ENCODE measurements around the gene PPP3R1. TPM values are rescaled to one million over a fixed set of nuclear protein-coding genes. Genes with fewer than 3 reads are reported as not detected.
A peak's percentile ranks its signal among the peaks of the same experiment; 100 is the strongest.

PPP3R1 gene
- total RNA-seq, 5 donors from 2014 or later (not counting 1 experiment from before 2014, with no cell fraction given): 53.2 to 65.0 (median 57.7) TPM

DNA sequence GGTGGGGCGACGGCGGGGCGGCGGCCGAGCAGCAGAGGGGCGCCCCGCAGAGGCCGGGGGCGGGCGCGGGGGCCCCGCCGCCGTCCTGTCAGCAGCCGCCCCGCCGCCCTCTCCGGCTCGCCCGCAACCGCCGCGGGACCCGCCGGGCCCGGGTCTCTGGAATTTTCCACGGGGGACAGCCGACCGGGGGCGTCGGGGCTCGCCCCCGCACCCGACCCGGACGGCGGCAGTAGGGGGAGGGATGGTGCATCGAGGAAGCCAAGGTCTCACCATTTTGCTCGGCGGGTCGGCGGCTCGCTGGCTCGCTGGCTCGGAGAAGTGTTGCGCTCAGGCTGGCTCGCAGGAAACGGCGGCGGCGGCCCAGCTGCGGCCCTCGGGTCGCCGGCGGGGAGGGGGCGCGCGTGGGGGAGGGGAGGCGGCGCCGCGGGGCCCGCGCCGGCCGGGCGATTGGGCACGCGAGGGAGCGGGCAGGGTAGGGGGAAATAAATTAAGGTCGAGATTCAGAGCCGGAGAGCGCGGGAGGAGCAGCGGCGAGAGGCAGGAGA, 405 bp downstream of the PPP3R1 start:
- Mint-ChIP-seq H3K4me1 (peaks cover 42 to 56% (median 47%) of the 10 kb centered on the region in 3 donors), H3K27me3 (no peaks in the 10 kb centered on the region), H3K4me3 (peak overlapping the region in 2 of 3 donors; percentile 93 to 94), H3K27ac (peak overlapping the region; percentile 89 to 93), H3K9me3 (no peaks in the 10 kb centered on the region), H3K36me3 (no peaks in the 10 kb centered on the region)
- POLR2A ChIA-PET: interaction anchor here (0.9 to 1.0 kb wide), 2 partner anchors 56 to 94 kb away, joined by 3 to 13 read pairs; no protein-coding TSS in a partner anchor
- ATAC-seq (replicated peaks in 1 of 4): peak in 3 of 4 experiments; percentile 3 to 15 (median 12)
- H3K27ac ChIP-seq (ENCODE audit: low read length): peak overlapping the region; percentile 92
- WGBS (ENCODE audit: insufficient coverage): 0% methylated on average over 69 of the region's 78 CpGs
- peak in 28 of 35 experiments; percentile 9 to 62 (median 30) for DNase-seq
- CTCF ChIA-PET: interaction anchor here (0.6 to 2.3 kb wide), 8 partner anchors 23 to 1891 kb away, joined by 3 to 26 read pairs (median 5); partner anchors contain the start of genes APLF (in 1 of the 2) and FBXO48 (in 1 of the 2)
- H3K36me3 ChIP-seq (ENCODE audit: control insufficient read depth in 2 of 2, extremely low read depth in 1 of 2, insufficient read depth in 1 of 2, low read length in 1 of 2): no peaks in the 10 kb centered on the region
- peaks cover 20 to 50% of the 10 kb centered on the region in 2 experiments for H3K4me1 ChIP-seq (ENCODE audit: control insufficient read depth in 1 of 2, extremely low read depth in 1 of 2, insufficient read depth in 2 of 2, low read length in 2 of 2)
- peak overlapping the region; percentile 72 to 86 for H3K4me3 ChIP-seq (ENCODE audit: control insufficient read depth in 1 of 2, extremely low read depth in 1 of 2, low read length in 1 of 2)
- no peaks in the 10 kb centered on the region for H3K27me3 ChIP-seq (replicated peaks in 1 of 2; ENCODE audit: control insufficient read depth in 2 of 2, extremely low read depth in 1 of 2, insufficient read depth in 2 of 2, low read length in 1 of 2)
- H3K9me3 ChIP-seq: no peaks in the 10 kb centered on the region

DNA sequence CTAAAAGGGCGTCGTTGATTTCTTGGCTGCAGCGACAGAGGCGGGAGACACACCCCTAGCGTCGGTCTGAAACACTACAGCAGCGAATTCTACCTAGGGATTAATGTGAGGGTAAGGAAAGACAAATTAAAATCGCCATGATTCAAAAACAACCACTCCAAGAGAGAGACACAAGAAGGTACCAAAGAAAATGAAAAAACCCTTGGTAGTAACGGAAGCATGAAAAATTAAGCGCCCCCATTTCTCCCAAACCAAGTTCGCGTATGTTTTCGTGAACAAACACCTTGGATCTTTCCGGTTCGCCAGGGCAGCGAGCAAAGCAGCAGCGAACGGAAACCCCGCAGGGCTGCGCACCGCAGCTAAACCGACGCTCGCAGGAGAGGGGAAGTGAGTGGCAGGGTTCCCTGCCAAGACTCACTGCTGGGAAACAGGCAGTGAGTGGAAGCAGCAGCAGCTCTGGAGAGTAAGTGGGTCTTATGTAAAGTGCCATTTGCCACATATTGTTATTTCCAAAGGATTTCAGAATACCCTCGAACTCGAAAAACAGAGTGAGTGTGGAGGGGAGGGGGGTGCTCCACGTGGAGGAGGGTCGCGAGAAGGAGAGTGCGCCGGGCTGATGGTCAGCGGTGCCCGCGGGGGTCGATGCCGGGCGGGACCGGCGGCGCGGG, 1.0 kb downstream of the PPP3R1 start:
- peak overlapping the region; percentile 92 to 95 for H3K27ac Mint-ChIP-seq

DNA sequence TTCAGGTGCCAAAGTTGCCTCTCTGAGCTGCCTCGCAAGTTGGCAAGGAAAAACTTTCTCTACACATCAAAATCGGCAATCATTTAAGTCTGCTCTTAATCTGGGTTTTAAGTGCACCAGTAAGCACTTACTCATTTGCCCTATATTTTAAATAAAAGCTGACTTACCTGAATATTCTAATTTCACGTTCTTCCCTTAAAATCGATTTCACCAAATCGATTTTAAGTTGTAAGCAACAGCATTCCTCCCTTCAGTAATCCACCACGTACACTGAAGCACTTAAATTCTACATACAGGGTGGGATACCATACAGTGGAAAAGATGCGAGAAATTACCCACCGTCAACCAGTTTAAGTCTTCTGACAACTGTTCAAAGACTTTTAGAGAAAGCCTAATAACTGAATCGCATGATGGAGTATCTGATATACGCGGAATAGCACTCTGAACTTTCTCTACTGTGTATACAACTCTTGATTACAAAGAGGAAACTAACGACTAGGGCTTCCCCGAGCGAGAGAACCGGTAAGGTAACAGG, 1.6 kb downstream of the PPP3R1 start:
- peak overlapping the region; percentile 86 to 99 for H3K4me3 ChIP-seq (ENCODE audit: control insufficient read depth in 1 of 2, extremely low read depth in 1 of 2, low read length in 1 of 2)
- ChIA-PET CTCF (interaction anchor here (0.6 to 2.3 kb wide), 15 partner anchors 14 to 189 kb away, joined by 3 to 26 read pairs (median 4); partner anchors contain the start of gene PNO1 (in 1 of the 2)), POLR2A (interaction anchor here (0.6 to 0.9 kb wide), 6 partner anchors 12 to 92 kb away, joined by 3 to 13 read pairs (median 3); no protein-coding TSS in a partner anchor)
- Mint-ChIP-seq H3K4me3 (peak overlapping the region in 2 of 3 donors; percentile 87 to 88), H3K36me3 (no peaks in the 10 kb centered on the region), H3K27ac (peak overlapping the region; percentile 92 to 95), H3K4me1 (peaks cover 34 to 50% (median 41%) of the 10 kb centered on the region in 3 donors), H3K9me3 (no peaks in the 10 kb centered on the region), H3K27me3 (no peaks in the 10 kb centered on the region)
- H3K27me3 ChIP-seq (replicated peaks in 1 of 2; ENCODE audit: control insufficient read depth in 2 of 2, extremely low read depth in 1 of 2, insufficient read depth in 2 of 2, low read length in 1 of 2): no peaks in the 10 kb centered on the region
- no peaks in the 10 kb centered on the region for H3K36me3 ChIP-seq (ENCODE audit: control insufficient read depth in 2 of 2, extremely low read depth in 1 of 2, insufficient read depth in 1 of 2, low read length in 1 of 2)
- H3K27ac ChIP-seq (ENCODE audit: low read length): peak overlapping the region; percentile 92
- DNase-seq: peak in 1 of 35 experiments; percentile 78
- H3K9me3 ChIP-seq: no peaks in the 10 kb centered on the region
- WGBS (ENCODE audit: insufficient coverage): 0% methylated on average over 8 of the region's 15 CpGs
- peak in 1 of 4 experiments; percentile 3 for ATAC-seq (replicated peaks in 1 of 4)
- H3K4me1 ChIP-seq (ENCODE audit: control insufficient read depth in 1 of 2, extremely low read depth in 1 of 2, insufficient read depth in 2 of 2, low read length in 2 of 2): peaks cover 30 to 49% of the 10 kb centered on the region in 2 experiments

More for the DNA sequence above, 1.0 kb downstream of the PPP3R1 start:
- 0% methylated on average over 19 of the region's 41 CpGs for WGBS (ENCODE audit: insufficient coverage)
- Histone ChIP-seq H3K9me3 (no peaks in the 10 kb centered on the region), H3K4me1 (ENCODE audit: control insufficient read depth in 1 of 2, extremely low read depth in 1 of 2, insufficient read depth in 2 of 2, low read length in 2 of 2) (peaks cover 24 to 50% of the 10 kb centered on the region in 2 experiments), H3K4me3 (ENCODE audit: control insufficient read depth in 1 of 2, extremely low read depth in 1 of 2, low read length in 1 of 2) (peak overlapping the region; percentile 86 to 99), H3K36me3 (ENCODE audit: control insufficient read depth in 2 of 2, extremely low read depth in 1 of 2, insufficient read depth in 1 of 2, low read length in 1 of 2) (no peaks in the 10 kb centered on the region), H3K27ac (ENCODE audit: low read length) (peak overlapping the region; percentile 92), H3K27me3 (replicated peaks in 1 of 2; ENCODE audit: control insufficient read depth in 2 of 2, extremely low read depth in 1 of 2, insufficient read depth in 2 of 2, low read length in 1 of 2) (no peaks in the 10 kb centered on the region)
- Mint-ChIP-seq H3K9me3 (no peaks in the 10 kb centered on the region), H3K36me3 (no peaks in the 10 kb centered on the region), H3K4me1 (peaks cover 38 to 56% (median 45%) of the 10 kb centered on the region in 3 donors), H3K27me3 (no peaks in the 10 kb centered on the region), H3K4me3 (peak overlapping the region in 2 of 3 donors; percentile 87 to 88)
- DNase-seq: peak; percentile 52 to 91 (median 78)
- POLR2A ChIA-PET: interaction anchor here (0.6 to 0.9 kb wide), 3 partner anchors 21 to 93 kb away, joined by 3 to 13 read pairs (median 3); no protein-coding TSS in a partner anchor
- peak; percentile 62 to 70 (median 66) for ATAC-seq (replicated peaks in 1 of 4)
- CTCF ChIA-PET: interaction anchor here in 1 of 2 donors (0.6 to 2.3 kb wide), 6 partner anchors 49 to 1891 kb away, joined by 3 to 26 read pairs (median 5); no protein-coding TSS in a partner anchor

DNA sequence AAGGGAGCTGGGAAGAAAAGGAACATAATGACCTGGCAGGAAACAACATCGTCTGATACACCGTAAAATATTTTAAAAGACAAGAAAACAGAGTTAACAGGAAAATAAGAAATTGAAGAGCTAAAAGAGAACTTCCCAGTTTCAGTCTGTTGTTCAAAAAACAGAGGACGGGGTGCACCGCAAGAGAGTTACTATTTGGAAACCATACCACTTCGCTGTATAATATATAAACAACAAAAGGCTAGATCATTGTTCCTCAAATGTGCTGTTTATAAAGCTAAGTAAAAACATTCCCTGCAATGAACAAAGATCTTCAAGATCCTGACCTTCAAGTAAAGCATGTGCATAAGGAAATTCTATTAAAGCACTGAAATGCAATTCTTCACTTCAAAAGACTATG, 2.1 kb downstream of the PPP3R1 start:
- WGBS (ENCODE audit: insufficient coverage): no CpG with 5 or more reads among the region's 5 CpGs
- H3K27ac ChIP-seq (ENCODE audit: low read length): peak overlapping the region; percentile 92
- H3K4me3 Mint-ChIP-seq: peak overlapping the region in 2 of 3 donors; percentile 87 to 88
- H3K27me3 Mint-ChIP-seq: no peaks in the 10 kb centered on the region
- H3K9me3 Mint-ChIP-seq: no peaks in the 10 kb centered on the region
- CTCF ChIA-PET: interaction anchor here (0.6 to 2.3 kb wide), 16 partner anchors 14 to 190 kb away, joined by 3 to 26 read pairs (median 4); partner anchors contain the start of gene PNO1 (in 1 of the 2)
- peaks cover 33 to 45% (median 36%) of the 10 kb centered on the region in 3 donors for H3K4me1 Mint-ChIP-seq
- peak overlapping the region; percentile 92 to 95 for H3K27ac Mint-ChIP-seq
- no peaks in the 10 kb centered on the region for H3K9me3 ChIP-seq
- POLR2A ChIA-PET: interaction anchor here (0.7 to 0.8 kb wide), 3 partner anchors 11 to 65 kb away, joined by 3 to 6 read pairs (median 3); no protein-coding TSS in a partner anchor
- peaks cover 30 to 51% of the 10 kb centered on the region in 2 experiments for H3K4me1 ChIP-seq (ENCODE audit: control insufficient read depth in 1 of 2, extremely low read depth in 1 of 2, insufficient read depth in 2 of 2, low read length in 2 of 2)
- peak in 1 of 35 experiments; percentile 21 for DNase-seq
- H3K36me3 Mint-ChIP-seq: no peaks in the 10 kb centered on the region
- no peaks in the 10 kb centered on the region for H3K27me3 ChIP-seq (replicated peaks in 1 of 2; ENCODE audit: control insufficient read depth in 2 of 2, extremely low read depth in 1 of 2, insufficient read depth in 2 of 2, low read length in 1 of 2)
- H3K4me3 ChIP-seq (ENCODE audit: control insufficient read depth in 1 of 2, extremely low read depth in 1 of 2, low read length in 1 of 2): peak overlapping the region; percentile 86 to 99
- no peaks in the 10 kb centered on the region for H3K36me3 ChIP-seq (ENCODE audit: control insufficient read depth in 2 of 2, extremely low read depth in 1 of 2, insufficient read depth in 1 of 2, low read length in 1 of 2)
- no peak for ATAC-seq (replicated peaks in 1 of 4)

DNA sequence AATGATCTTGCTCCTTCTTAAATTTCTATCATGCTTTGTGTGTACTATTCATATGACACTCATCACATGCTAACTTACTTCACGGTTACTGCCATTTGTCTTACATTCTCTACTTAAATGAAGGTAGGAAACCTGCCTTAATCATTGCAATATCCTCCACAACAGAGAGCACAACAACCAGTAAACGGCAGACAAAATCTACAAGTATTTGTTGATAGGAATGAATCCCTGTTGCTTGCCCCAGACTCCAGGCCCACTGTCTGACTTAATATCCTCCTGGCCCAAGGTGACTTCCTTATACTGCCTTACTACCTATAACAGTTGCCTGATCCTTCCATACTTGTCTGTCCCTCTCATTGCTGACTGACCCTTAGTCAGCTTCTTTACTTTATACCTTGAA, 3.5 kb downstream of the PPP3R1 start:
- Histone ChIP-seq H3K9me3 (no peaks in the 10 kb centered on the region), H3K27ac (ENCODE audit: low read length) (peak overlapping the region; percentile 92), H3K4me3 (ENCODE audit: control insufficient read depth in 1 of 2, extremely low read depth in 1 of 2, low read length in 1 of 2) (no peak overlapping the region), H3K4me1 (ENCODE audit: control insufficient read depth in 1 of 2, extremely low read depth in 1 of 2, insufficient read depth in 2 of 2, low read length in 2 of 2) (peaks cover 34 to 57% of the 10 kb centered on the region in 2 experiments), H3K36me3 (ENCODE audit: control insufficient read depth in 2 of 2, extremely low read depth in 1 of 2, insufficient read depth in 1 of 2, low read length in 1 of 2) (peaks cover 0 to 3% of the 10 kb centered on the region in 2 donors), H3K27me3 (replicated peaks in 1 of 2; ENCODE audit: control insufficient read depth in 2 of 2, extremely low read depth in 1 of 2, insufficient read depth in 2 of 2, low read length in 1 of 2) (no peaks in the 10 kb centered on the region)
- no peak for DNase-seq
- H3K9me3 Mint-ChIP-seq: no peaks in the 10 kb centered on the region
- no peaks in the 10 kb centered on the region for H3K36me3 Mint-ChIP-seq
- H3K4me3 Mint-ChIP-seq: no peak overlapping the region
- H3K4me1 Mint-ChIP-seq: peaks cover 22 to 31% (median 24%) of the 10 kb centered on the region in 3 donors
- POLR2A ChIA-PET: interaction anchor here (0.6 to 0.7 kb wide), 2 partner anchors 20 to 38 kb away, joined by 4 read pairs; no protein-coding TSS in a partner anchor
- H3K27ac Mint-ChIP-seq: no peak overlapping the region
- no CpG with 5 or more reads among the region's 2 CpGs for WGBS (ENCODE audit: insufficient coverage)
- CTCF ChIA-PET: interaction anchor here (0.6 to 1.9 kb wide), 5 partner anchors 23 to 89 kb away, joined by 3 to 6 read pairs (median 3); no protein-coding TSS in a partner anchor
- no peak for ATAC-seq (replicated peaks in 1 of 4)
- no peaks in the 10 kb centered on the region for H3K27me3 Mint-ChIP-seq

Measured in T-cell (primary cell).